ENCODE measurements around the gene FOXD3. TPM values are rescaled to one million over a fixed set of nuclear protein-coding genes. Genes with fewer than 3 reads are reported as not detected.

The FOXD3 gene
- total RNA-seq, 4 donors from 2014 or later, result 15.9 to 37.6 (median 25.6) TPM

GRCh38 chr1:63359561-63359960 lies 37.2 kb downstream of the FOXD3 start:
- WGBS, 2 donors, result 85 to 90% methylated on average over 5 of the region's 5 CpGs
- peaks cover 0 to 4% of the 10 kb centered on the region in 2 donors for H3K27me3 ChIP-seq
- no peak for TF ChIP-seq EP300 (IDR thresholded peaks at IDR 0.05)
- TF ChIP-seq POLR2A (IDR thresholded peaks at IDR 0.05), result no peak
- no peak for TF ChIP-seq CTCF (IDR thresholded peaks at IDR 0.05)
- H3K36me3 ChIP-seq, result no peaks in the 10 kb centered on the region
- no peaks in the 10 kb centered on the region for H3K4me1 ChIP-seq
- no peaks in the 10 kb centered on the region for H3K9me3 ChIP-seq
- DNase-seq (ENCODE audit: low spot score in 2 of 2), result no peak
- no peak overlapping the region for H3K4me3 ChIP-seq
- H3K27ac ChIP-seq, result no peak overlapping the region

GRCh38 chr1:63362073-63362472 lies 39.7 kb downstream of the FOXD3 start:
- no peak overlapping the region for H3K27ac ChIP-seq
- DNase-seq (ENCODE audit: low spot score in 2 of 2), result no peak
- H3K27me3 ChIP-seq, result no peaks in the 10 kb centered on the region
- H3K4me1 ChIP-seq, result peaks cover 0 to 5% (median 1%) of the 10 kb centered on the region in 4 donors
- no peaks in the 10 kb centered on the region for H3K36me3 ChIP-seq
- H3K4me3 ChIP-seq, result no peak overlapping the region
- 90 to 98% methylated on average over 1 of the region's 1 CpG for WGBS, 2 donors
- no peak for TF ChIP-seq CTCF (IDR thresholded peaks at IDR 0.05)
- TF ChIP-seq POLR2A (IDR thresholded peaks at IDR 0.05), result no peak
- TF ChIP-seq EP300 (IDR thresholded peaks at IDR 0.05), result no peak
- H3K9me3 ChIP-seq, result no peaks in the 10 kb centered on the region

GRCh38 chr1:63362578-63362977 lies 40.2 kb downstream of the FOXD3 start:
- H3K27ac ChIP-seq, result no peak overlapping the region
- peaks cover 0 to 6% (median 2%) of the 10 kb centered on the region in 4 donors for H3K4me1 ChIP-seq
- H3K27me3 ChIP-seq, result no peaks in the 10 kb centered on the region
- H3K36me3 ChIP-seq, result no peaks in the 10 kb centered on the region
- no peak for DNase-seq (ENCODE audit: low spot score in 2 of 2)
- no peaks in the 10 kb centered on the region for H3K9me3 ChIP-seq
- WGBS, 2 donors, result 94 to 96% methylated on average over 1 of the region's 1 CpG
- no peak overlapping the region for H3K4me3 ChIP-seq
- TF ChIP-seq POLR2A (IDR thresholded peaks at IDR 0.05), result no peak
- TF ChIP-seq EP300 (IDR thresholded peaks at IDR 0.05), result no peak
- no peak for TF ChIP-seq CTCF (IDR thresholded peaks at IDR 0.05)

DNA sequence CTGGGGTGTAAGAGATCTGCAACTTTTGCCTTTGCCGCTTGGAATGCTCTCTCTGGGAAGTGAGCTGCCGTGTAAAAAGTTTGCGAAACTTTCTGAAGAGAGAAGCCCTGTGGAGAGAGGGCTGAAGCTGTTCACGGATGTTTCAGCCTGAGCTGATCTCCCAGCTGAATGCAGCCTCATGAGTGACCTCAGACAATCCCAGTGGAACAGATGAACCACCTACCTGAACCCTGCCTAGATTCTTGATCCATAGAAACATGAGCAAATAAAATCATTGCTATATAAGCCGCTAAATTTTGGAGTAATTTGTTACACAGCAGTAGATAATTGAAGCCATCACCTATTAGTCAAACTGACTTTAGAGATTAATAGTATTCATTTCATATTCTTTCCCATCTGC lies 40.6 kb downstream of the FOXD3 start:
- Histone ChIP-seq H3K4me1 (peaks cover 0 to 6% (median 2%) of the 10 kb centered on the region in 4 donors), H3K27ac (no peak overlapping the region), H3K9me3 (no peaks in the 10 kb centered on the region), H3K36me3 (no peaks in the 10 kb centered on the region), H3K27me3 (no peaks in the 10 kb centered on the region), H3K4me3 (no peak overlapping the region)
- no peak for DNase-seq (ENCODE audit: low spot score in 2 of 2)
- TF ChIP-seq EP300 (IDR thresholded peaks at IDR 0.05), result no peak
- 91 to 93% methylated on average over 5 of the region's 5 CpGs for WGBS, 2 donors

DNA sequence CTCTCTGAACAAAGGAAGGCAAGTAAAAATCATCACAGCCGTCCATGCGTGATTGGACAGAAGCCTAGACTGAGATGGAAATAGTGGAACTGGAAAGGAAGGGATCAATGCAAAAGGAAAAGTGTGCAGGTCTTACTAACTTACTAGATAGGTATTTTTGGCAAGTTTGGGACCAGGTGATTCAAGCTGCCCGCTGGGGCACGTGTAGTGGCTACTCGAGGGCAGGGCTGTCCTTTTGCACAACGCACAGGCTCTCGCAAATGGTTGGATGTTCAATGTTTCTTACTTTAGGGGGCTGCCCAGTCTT lies 44.5 kb downstream of the FOXD3 start:
- peaks cover 0 to 12% (median 0%) of the 10 kb centered on the region in 3 donors for H3K36me3 ChIP-seq

More for the DNA sequence above, 44.5 kb downstream of the FOXD3 start:
- peak overlapping the region; percentile 62 to 91 (median 68) for H3K4me3 ChIP-seq
- H3K4me1 ChIP-seq, result peaks cover 0 to 18% (median 5%) of the 10 kb centered on the region in 4 donors
- peak overlapping the region; percentile 69 to 94 (median 84) for H3K27ac ChIP-seq
- no peak for TF ChIP-seq EP300 (IDR thresholded peaks at IDR 0.05)
- TF ChIP-seq CTCF (IDR thresholded peaks at IDR 0.05), result no peak
- no peak for TF ChIP-seq POLR2A (IDR thresholded peaks at IDR 0.05)
- no peak for DNase-seq (ENCODE audit: low spot score in 2 of 2)
- 80% methylated on average over 7 of the region's 7 CpGs for WGBS, 2 donors
- H3K27me3 ChIP-seq, result no peaks in the 10 kb centered on the region
- no peaks in the 10 kb centered on the region for H3K9me3 ChIP-seq
